Thoracic aorta (tissue), 2 donors: ENCODE data around the gene LSP1. TPM values are rescaled to one million over a fixed set of nuclear protein-coding genes. Genes with fewer than 3 reads are reported as not detected.
"Not testable (repeated sequence)": the region's sequence is repeated elsewhere in the genome, so short reads cannot be mapped to it uniquely, and the experiment has no call there.

ENCODE experiments used
- ATAC-seq: fragments of 150-250 bp; one replicate; pipeline ENCODE4 v1.8.0; 2017; ENCODE audit warnings: low read depth; ENCODE audit not compliant: insufficient number of reproducible peaks, low FRiP score
- DNase-seq: peaks from one replicate; pipeline ENCODE4 v3.0.0-alpha.2; 2020; ENCODE audit warnings: low spot score
- H3K27ac ChIP-seq, 2 donors: fragments of 200-600 bp; sonication (generic); 1 replicate in 1 of 2; 2 replicates in 1 of 2; pipeline ENCODE4 v1.5.1; 2016; ENCODE audit warnings: mild to moderate bottlenecking in 2 of 2, moderate library complexity in 2 of 2
- H3K27me3 ChIP-seq: fragments of 200-600 bp; sonication (generic); replicated peaks from 2 replicates; pipeline ENCODE4 v1.6.0; 2016; ENCODE audit warnings: mild to moderate bottlenecking; ENCODE audit not compliant: insufficient read depth
- H3K36me3 ChIP-seq: fragments of 200-600 bp; sonication (generic); one replicate; pipeline ENCODE4 v1.5.1; 2016
- H3K4me1 ChIP-seq, 2 donors: fragments of 200-600 bp; sonication (generic); 1 replicate in 1 of 2; 2 replicates in 1 of 2; pipeline versions ENCODE4 v1.5.1 to v1.6.0; 2016; ENCODE audit warnings: low read depth in 2 of 2, mild to moderate bottlenecking in 1 of 2; ENCODE audit not compliant: control insufficient read depth in 1 of 2
- H3K4me3 ChIP-seq: fragments of 200-600 bp; sonication (generic); 2 replicates; pipeline ENCODE4 v1.5.1; 2016; ENCODE audit warnings: mild to moderate bottlenecking
- H3K9me3 ChIP-seq: fragments of 200-600 bp; sonication (generic); 2 replicates; pipeline ENCODE4 v1.5.1; 2016
- total RNA-seq, 2 donors: library from RNA; depleted of rRNA; stranded (reverse); fragments of >200 nt; gene quantifications; one replicate each; pipeline versions ENCODE4 v1.1.0 to v1.2.3, GENCODE V29; 2016
- TF ChIP-seq, protein P1 (sequence below): fragments of 200-600 bp; sonication (generic); IDR thresholded peaks from one replicate; pipeline ENCODE4 v1.5.1; 2019; ENCODE audit warnings: antibody characterized with exemption

LSP1 gene
- total RNA-seq, 2 donors from 2014 or later: 23.6 to 40.5 TPM

DNA sequence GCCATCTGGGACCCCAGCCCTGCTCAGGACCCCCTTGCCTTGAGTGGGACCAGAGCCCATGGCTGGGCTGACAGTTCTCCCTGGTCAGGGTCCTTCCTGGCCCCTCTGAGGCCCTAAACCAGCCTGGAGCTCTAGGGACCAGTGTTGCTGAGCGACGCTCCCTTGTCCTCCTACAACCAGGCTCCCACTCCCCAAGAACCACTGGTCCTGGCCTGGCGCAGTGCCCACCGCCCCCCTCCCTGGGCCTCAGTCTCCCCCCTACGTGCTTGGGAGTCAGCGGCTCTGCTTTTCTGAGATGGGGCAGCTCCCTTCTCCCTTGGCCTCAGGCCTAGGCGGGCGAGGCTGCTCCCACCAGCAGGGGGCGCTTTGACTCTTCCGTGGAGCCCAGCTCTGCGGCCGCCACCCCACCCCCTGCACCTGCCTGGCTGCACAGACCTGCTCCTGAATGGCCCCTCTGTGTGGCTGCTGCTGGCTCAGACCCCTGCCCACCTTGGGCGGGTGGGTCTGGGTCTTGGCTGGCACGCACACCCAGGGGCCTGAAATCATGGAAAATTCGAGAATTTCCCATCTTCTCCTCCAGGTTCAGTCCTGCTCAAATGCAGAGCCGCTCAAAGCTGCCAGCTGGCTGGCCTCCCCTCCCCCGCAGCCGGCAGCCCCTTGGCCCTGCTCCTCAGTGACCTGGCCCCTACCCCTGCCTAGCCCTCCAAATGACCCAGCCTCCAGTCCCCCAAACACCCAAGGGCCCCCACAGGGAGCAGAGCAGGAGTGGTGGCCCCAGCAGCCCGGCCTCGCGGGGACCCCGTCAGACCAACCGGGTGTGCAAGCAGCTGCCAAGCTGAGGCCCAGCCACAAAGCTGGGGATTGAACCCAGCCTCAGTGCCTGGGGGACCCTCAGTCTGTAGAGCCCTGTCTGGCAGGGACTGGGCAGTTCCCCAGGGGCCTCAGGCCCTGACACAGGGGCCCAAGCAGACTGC, 29.7 kb downstream of the LSP1 start:
- Histone ChIP-seq H3K4me1 (peaks cover 5 to 33% of the 10 kb centered on the region in 2 donors), H3K36me3 (peaks cover 5% of the 10 kb centered on the region), H3K27me3 (no peaks in the 10 kb centered on the region), H3K4me3 (no peak overlapping the region), H3K9me3 (no peaks in the 10 kb centered on the region), H3K27ac (no peak overlapping the region)
- TF ChIP-seq, protein P1, sequence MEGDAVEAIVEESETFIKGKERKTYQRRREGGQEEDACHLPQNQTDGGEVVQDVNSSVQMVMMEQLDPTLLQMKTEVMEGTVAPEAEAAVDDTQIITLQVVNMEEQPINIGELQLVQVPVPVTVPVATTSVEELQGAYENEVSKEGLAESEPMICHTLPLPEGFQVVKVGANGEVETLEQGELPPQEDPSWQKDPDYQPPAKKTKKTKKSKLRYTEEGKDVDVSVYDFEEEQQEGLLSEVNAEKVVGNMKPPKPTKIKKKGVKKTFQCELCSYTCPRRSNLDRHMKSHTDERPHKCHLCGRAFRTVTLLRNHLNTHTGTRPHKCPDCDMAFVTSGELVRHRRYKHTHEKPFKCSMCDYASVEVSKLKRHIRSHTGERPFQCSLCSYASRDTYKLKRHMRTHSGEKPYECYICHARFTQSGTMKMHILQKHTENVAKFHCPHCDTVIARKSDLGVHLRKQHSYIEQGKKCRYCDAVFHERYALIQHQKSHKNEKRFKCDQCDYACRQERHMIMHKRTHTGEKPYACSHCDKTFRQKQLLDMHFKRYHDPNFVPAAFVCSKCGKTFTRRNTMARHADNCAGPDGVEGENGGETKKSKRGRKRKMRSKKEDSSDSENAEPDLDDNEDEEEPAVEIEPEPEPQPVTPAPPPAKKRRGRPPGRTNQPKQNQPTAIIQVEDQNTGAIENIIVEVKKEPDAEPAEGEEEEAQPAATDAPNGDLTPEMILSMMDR: peak; percentile 94
- ATAC-seq: no peak
- no peak for DNase-seq

- no peak overlapping the region for H3K27ac ChIP-seq
Observed at GRCh38 chr11:1883346-1884302, 30.7 kb downstream of the LSP1 start.

GRCh38 chr11:1884303-1884700, 31.4 kb downstream of the LSP1 start:
- Histone ChIP-seq H3K27ac (no peak overlapping the region), H3K27me3 (no peaks in the 10 kb centered on the region), H3K4me3 (no peak overlapping the region), H3K4me1 (peaks cover 5 to 29% of the 10 kb centered on the region in 2 donors), H3K36me3 (peaks cover 5% of the 10 kb centered on the region), H3K9me3 (no peaks in the 10 kb centered on the region)
- no peak for DNase-seq
- ATAC-seq: no peak
- TF ChIP-seq, protein P1: no peak

More at GRCh38 chr11:1883346-1884302, 30.7 kb downstream of the LSP1 start:
- TF ChIP-seq, protein P1: no peak
- Histone ChIP-seq H3K4me1 (peaks cover 5 to 29% of the 10 kb centered on the region in 2 donors), H3K27me3 (no peaks in the 10 kb centered on the region), H3K9me3 (no peaks in the 10 kb centered on the region), H3K4me3 (no peak overlapping the region), H3K36me3 (peaks cover 5% of the 10 kb centered on the region)
- DNase-seq (no peak), ATAC-seq (no peak)

DNA sequence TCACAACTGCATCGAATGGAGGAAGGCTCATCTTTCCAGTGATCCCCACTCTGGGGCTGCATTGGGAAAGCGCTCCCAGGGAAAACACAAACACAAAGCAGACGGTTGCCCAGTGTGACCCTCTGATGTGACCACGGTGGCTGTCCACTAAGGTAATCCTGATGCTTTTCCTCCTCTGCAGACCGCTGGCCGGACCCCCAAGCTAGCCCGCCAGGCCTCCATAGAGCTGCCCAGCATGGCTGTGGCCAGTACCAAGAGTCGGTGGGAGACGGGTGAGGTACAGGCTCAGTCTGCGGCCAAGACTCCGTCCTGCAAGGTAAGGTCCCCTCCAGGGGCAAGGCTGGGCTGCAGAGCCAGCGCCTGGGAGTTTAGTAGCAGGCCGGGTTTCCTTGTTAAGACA, 33.7 kb downstream of the LSP1 start:
- ATAC-seq, H3K27ac ChIP-seq, DNase-seq: not testable (repeated sequence)

DNA sequence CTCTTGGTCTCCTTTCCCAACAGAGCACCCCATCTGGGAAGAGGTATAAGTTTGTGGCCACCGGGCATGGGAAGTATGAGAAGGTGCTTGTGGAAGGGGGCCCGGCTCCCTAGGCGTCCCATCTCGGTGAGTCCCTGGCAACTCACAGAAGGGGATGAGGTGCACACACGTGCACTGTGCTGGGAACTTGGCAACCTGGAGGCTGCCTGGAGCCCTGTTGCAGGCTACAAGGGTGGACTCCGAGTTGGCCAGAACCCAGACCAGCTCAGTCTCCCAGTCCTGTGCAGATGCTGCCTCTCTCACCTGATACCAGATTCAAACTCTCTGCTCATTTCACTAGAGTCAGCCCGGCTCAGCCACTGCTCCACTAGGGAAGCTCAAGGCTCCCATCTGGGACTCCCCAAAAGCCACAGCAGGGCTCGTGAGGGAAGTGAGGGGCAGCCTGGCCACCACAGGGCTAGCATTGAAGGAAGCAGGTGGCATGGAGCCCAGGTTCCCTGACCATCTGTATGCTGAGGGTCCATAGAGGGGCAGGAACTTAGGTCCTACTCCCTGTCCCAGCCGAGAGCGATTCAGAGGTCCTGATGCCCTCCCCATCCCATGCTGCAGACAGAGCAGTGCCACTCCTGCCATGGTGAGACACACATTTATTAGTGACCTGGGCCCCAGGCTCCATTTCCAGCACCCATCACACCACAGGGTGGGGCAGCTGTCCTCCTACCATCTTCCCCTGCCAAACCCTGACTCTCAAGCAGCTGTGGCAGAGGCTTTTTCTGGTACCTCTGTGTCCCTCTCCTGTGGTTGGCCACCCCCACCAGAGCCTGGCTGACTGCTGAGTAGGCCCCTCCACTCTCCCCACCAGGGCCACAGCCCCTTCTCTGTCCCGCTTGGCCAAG, 34.8 kb downstream of the LSP1 start:
- no peaks in the 10 kb centered on the region for H3K9me3 ChIP-seq
- no peak for ATAC-seq
- no peak overlapping the region for H3K27ac ChIP-seq
- H3K36me3 ChIP-seq: peaks cover 5% of the 10 kb centered on the region
- no peak for DNase-seq
- H3K4me1 ChIP-seq: no peaks in the 10 kb centered on the region
- no peak overlapping the region for H3K4me3 ChIP-seq
- H3K27me3 ChIP-seq: no peaks in the 10 kb centered on the region
- TF ChIP-seq, protein P1: no peak

More for the DNA sequence above, 33.7 kb downstream of the LSP1 start:
- H3K9me3 ChIP-seq, H3K36me3 ChIP-seq, H3K27me3 ChIP-seq, H3K4me3 ChIP-seq, H3K4me1 ChIP-seq: not testable (repeated sequence)
